HG03280 (cell line): Measurements from ENCODE around the gene PSME3IP1.
A peak's percentile ranks its signal among the peaks of the same experiment; 100 is the strongest.
"Not testable (repeated sequence)": the region's sequence is repeated elsewhere in the genome, so short reads cannot be mapped to it uniquely, and the experiment has no call there.

Experiments used
- ATAC-seq: cut with Tn5 transposase; IDR thresholded peaks from one replicate; pipeline ENCODE4 v1.9.1; 2021; ENCODE audit warnings: mild to moderate bottlenecking, moderate library complexity; ENCODE audit not compliant: unreplicated experiment

The PSME3IP1 gene

DNA sequence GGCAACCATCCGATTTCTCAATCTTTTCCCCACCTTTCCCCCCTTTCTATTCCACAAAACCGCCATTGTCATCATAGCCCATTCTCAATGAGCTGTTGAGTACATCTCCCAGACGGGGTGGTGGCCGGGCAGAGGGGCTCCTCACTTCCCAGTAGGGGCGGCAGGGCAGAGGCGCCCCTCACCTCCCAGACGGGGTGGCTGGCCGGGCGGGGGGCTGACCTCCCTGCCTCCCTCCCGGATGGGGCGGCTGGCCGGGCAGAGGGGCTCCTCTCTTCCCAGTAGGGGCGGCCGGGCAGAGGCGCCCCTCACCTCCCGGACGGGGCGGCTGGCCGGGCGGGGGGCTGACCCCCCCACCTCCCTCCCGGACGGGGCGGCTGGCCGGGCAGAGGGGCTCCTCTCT is 14.5 kb upstream of the PSME3IP1 start:
- not testable (repeated sequence) for ATAC-seq

DNA sequence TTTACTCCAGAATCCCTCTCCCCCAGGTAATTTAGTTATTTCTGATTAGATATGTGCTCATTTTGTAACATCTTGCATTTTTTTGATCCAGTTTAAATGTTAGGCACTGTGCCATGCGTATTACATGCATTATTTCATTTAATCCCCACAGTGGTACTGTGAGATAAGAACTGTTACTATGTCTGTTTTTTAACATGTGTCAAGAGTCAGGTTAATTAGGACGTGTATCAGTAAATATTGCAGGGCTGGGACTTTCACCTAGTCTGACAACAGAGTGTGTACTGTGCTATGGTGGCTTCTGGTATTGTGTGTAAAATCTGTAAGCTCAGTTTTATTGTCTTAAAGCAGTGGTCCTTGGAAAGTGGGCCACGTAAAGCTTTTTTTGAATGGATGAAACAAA is 10.9 kb upstream of the PSME3IP1 start:
- no peak for ATAC-seq

- ATAC-seq = no peak
Observed at GRCh38 chr16:57196286-57196685, 10.4 kb upstream of the PSME3IP1 start.

- no peak for ATAC-seq
Observed at GRCh38 chr16:57194512-57194911, 8.7 kb upstream of the PSME3IP1 start.

GRCh38 chr16:57192720-57193486 is 7.1 kb upstream of the PSME3IP1 start:
- ATAC-seq = no peak

- no peak for ATAC-seq
Observed at GRCh38 chr16:57192146-57192545, 6.3 kb upstream of the PSME3IP1 start.

- ATAC-seq = no peak
Observed at GRCh38 chr16:57191056-57191571, 5.3 kb upstream of the PSME3IP1 start.

GRCh38 chr16:57190136-57190535 is 4.3 kb upstream of the PSME3IP1 start:
- ATAC-seq = no peak

DNA sequence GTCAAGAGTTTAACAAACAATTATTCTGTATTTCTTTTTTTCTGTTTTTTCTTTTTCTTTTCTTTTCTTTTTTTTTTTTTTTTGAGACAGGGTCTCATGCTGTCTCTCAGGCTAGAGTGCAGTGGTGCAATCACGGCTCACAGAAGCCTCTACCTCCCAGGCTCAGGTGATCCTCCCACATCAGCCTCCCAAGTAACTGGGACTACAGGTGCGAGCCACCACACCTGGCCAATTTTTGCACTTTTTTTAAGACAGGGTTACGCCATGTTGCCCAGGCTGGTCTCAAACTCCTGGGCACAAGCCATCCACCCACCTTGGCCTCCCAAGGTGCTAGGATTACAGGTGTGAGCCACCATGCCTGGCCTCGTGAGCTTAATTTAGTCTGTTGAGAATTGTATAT is 3.7 kb upstream of the PSME3IP1 start:
- not testable (repeated sequence) for ATAC-seq

GRCh38 chr16:57188711-57189002 is 2.8 kb upstream of the PSME3IP1 start:
- ATAC-seq = no peak

GRCh38 chr16:57187902-57188710 is 2.3 kb upstream of the PSME3IP1 start:
- not testable (repeated sequence) for ATAC-seq

DNA sequence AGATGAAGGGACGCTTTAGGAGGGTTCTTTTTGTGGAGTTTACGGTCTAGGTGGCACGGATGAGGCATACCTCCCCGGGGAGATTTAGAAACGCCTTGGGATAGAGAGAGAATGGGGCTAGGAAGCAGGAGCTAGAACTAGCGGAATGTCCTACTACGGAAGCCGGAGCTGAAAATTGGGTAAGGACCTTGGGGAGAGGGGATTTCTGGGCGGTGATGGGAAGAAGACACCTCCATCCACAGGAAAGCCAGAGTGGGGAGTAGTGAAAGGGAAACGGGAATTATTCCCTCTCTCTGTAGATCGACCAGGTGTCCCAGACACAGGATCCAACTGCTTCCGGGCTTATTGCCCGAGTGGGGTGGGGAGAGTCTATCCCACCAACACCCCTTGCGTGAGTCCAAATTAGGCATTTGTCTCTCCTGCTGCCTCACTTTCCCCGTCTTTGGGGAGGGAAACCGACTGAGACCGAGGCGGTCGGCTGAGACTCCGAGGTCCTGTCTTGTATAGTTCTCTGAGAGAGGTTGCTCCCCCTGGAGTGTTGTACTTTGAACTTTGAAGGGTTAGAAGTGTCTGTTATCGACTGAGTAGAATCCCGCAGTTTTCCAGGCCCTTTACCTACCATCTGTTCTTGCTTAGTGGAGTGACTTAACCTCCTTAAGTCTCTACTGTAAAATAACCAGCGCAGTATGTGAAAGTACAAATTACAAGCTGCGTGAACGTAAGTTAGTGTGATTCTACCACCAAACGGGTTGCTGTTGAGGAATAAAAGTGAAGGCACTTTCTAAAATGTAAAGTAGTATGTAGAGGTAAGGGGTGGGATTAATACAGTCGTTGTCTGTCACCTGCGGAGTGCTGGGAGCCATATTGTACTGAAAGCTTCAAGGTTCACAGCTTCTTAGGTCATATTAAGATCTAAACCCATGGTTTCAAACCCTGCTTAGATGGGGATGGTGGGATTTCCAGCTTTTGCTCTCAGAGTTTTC is 1.3 kb upstream of the PSME3IP1 start:
- no peak for ATAC-seq

DNA sequence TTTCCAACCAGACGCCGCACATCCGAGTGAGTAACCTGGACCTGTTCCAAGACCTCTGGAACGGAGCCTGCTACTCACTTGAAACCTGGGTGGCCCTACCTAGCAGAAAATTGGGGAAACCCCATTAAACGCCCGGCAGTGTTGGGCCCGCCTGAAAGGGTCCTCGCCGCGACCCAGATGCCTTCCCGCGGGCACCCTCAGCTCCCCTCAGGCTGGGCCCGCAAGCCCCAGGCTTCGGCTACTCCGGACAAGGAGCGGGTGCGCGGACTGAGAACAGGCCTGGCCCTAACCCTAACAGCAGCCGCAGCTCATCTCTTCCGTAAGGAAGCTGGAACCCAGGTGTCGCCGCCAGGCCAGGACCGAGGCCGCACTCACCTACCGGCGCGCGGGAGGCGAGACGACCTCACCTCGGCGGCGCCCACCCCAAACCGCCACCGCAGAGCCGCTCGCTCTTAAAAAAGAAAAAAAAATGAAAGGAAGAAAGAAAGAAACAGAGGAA is 344 bp downstream of the PSME3IP1 start:
- ATAC-seq = peak; percentile 30

DNA sequence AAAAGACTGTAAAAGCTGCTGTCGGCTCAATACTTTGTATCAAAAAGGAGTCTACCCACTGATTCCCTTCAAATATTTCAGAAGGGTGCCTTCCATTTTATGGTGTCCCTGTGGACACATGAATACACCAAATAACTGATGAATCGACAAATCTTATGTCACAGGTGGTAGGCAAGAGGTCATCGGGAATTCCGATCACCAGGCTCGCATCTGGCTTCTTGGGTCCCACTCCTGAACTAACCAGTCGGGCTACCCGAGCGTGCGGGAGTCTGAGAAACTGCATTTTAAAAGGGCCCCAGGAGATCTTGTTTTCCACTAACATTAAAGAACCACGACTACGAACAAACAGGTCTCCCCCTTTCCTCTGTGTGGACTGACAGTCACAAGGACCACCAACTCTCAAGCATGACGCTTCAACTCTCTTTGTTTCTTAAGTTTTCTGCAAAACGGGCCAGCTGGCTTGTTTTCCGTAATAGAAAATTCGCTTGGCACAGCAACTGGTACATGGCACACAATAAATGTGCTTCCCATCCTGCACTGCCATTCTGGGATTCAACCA is 873 bp downstream of the PSME3IP1 start:
- ATAC-seq = no peak

DNA sequence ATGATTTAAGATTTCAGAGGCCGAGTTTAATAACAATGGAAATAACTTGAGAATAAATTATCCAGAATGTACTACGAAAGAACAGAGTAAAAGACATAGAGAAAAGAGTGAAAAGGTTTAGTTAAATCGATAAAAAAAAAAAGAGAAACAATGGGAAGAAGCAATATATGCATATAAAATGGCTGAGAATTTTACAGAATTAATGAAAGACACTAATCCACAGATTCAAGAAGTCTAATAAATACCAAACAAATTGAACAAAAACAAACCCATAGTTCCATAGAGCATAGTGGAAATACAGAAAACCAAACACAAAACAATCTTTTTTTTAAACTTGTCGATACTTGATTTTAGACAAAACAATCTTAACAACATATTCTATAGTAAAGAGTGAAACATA is 1.7 kb downstream of the PSME3IP1 start:
- no peak for ATAC-seq

DNA sequence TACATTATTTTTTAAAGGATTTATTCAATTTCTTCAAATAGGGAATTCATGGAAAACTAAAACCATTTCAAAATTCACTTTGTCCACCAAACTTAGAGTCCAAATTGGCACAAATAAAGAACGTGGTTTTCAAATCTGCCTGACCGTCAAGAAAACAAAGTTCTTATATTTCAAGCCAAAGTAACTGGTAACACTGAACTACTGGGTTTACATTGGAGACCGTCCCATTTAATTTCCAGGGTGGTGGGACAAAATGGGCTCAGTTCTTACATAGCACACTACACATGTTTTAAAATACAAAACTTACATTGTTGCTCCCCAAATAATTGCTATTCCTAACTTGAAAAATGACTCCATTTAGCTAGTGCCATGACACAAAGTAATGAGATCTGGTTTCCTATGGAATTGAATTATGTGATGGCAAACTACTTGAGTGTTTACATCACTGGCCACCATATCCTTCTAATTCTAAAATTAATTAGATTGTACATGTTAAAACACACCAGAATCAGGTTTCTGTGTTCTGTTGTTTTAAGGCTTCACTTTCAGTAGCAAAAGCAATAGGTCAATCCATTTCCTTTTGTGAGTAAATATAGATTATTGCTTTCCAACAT is 6.5 kb downstream of the PSME3IP1 start:
- no peak for ATAC-seq

DNA sequence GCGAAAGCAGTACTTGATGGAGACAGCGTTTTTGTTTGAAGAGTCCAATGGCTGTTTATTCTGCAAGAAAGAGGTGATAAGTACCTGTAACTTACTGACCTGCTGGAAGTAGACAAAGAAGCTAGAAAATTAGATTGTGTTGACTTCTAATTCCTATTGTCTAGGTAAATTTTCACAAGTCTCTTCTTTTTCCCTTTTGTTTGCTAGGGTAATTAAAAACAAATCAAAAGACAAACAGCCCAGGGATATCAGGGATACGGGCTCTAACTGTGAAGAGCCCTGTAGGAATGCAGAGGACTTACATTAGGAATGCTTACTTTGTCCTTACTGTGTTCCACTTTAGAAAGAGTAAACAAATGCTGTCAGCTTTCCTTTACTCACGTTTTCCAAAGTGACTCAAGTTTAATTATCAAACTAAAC is 7.0 kb downstream of the PSME3IP1 start:
- ATAC-seq = no peak

DNA sequence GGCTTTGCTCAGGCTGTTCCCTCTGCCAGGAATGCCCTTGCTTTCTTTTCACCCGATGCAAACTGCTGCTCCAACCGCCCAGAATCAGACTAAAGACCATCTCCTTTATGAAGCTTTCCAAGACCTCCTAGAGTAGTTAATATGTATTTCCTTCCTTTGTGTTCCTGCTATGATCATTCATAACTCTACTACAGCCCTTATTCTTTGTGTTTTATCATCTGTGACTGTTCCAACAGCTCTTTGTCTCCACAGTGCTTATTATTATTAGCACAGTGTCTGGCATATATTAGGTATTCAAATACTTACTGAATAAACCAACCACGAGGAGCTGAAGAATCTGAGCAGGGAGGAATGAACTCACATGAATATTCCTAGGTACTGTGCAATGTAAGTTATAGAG is 7.6 kb downstream of the PSME3IP1 start:
- ATAC-seq = no peak

DNA sequence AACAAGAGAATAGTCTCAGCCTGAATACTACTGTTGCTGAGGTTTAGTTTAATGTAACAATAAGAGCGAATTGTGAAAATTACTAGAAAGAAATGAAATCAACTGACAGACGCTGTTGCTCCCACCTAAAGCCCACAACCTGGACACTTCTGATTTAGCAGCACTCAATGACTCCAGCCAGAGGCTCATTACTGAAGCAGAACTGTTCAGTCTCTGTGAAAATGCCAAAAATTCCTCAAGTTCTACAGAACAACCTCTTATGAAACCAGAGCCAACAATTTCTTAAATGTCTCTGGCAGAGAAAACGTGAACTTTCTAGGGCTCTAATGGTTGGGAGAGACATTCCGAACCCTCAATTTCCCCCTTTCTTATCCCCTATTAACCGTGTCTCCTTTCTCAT is 9.9 kb downstream of the PSME3IP1 start:
- ATAC-seq = no peak

DNA sequence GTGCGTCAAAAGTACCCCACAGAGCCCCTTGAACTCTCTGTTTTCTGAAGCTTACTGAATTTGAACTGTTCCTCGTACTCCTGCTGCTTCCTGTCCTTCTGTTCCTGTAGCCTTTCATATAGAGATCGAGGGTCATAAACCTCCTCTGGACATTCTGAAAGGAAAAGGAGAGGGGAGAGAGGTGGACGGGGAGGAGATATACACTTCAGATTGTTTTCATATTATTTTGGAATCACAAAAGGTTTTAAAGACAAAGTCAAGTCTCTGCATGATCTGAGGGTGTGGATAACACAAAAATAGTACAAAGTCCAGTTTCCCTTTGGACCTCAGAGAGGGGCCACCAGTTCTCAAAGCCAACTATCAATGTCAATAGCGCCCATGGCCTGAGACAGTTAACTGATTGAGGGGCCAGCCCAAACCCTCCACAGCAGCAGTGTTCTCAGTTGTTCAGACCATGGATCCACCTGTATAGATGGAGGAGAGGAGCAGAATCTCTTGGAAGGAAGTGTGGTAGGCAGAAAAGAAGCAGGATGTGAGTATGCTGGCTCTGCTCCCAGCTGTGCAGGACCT is 13.0 kb downstream of the PSME3IP1 start:
- no peak for ATAC-seq
